SU-DHL-6 (cell line): ENCODE results near the gene SUSD6.

Experiments
- H2AFZ ChIP-seq: fragments of 200-600 bp; sonication (generic); 2 replicates; pipeline ENCODE4 v1.6.1; 2014; ENCODE audit warnings: low read depth, mild to moderate bottlenecking, moderate library complexity, mixed read lengths, antibody characterized with exemption, low read length; ENCODE audit not compliant: severe bottlenecking
- H3F3A ChIP-seq: fragments of 200-600 bp; shearing (Covaris generic); 2 replicates; pipeline ENCODE4 v1.6.0; 2016; ENCODE audit warnings: antibody characterized with exemption, mild to moderate bottlenecking; ENCODE audit not compliant: insufficient read depth
- H3K27ac ChIP-seq: fragments of 200-600 bp; sonication (generic); 2 replicates; pipeline ENCODE4 v1.5.1; 2016; ENCODE audit warnings: low read depth, mild to moderate bottlenecking, low read length, moderate library complexity, mixed read lengths
- H3K27me3 ChIP-seq: fragments of 200-600 bp; sonication (generic), shearing (Covaris generic); 2 replicates; pipeline ENCODE4 v1.6.0; 2014; ENCODE audit warnings: mild to moderate bottlenecking, low read length
- H3K36me3 ChIP-seq: fragments of 200-600 bp; sonication (generic); 2 replicates; pipeline ENCODE4 v1.6.1; 2014; ENCODE audit warnings: mild to moderate bottlenecking, low read length, mixed read lengths
- H3K4me2 ChIP-seq: fragments of 300-600, 200-600 bp; shearing (Covaris generic), sonication (generic); 2 replicates; pipeline ENCODE4 v1.6.0; 2014; ENCODE audit warnings: low read length, low read depth, mild to moderate bottlenecking; ENCODE audit not compliant: poor library complexity, severe bottlenecking
- H3K4me3 ChIP-seq: fragments of 200-600 bp; sonication (generic); 2 replicates; pipeline ENCODE4 v1.5.1; 2014; ENCODE audit warnings: antibody characterized with exemption, low read length, mild to moderate bottlenecking, mixed read lengths; ENCODE audit not compliant: insufficient read depth, poor library complexity, severe bottlenecking
- H3K79me2 ChIP-seq: fragments of 200-600 bp; sonication (generic); 2 replicates; pipeline ENCODE4 v1.6.1; 2014; ENCODE audit warnings: mild to moderate bottlenecking, low read length, moderate library complexity; ENCODE audit not compliant: insufficient read depth
- H3K9ac ChIP-seq: fragments of 200-600 bp; sonication (generic); 2 replicates; pipeline ENCODE4 v1.7.0; 2014; ENCODE audit warnings: mild to moderate bottlenecking, low read length
- H3K9me2 ChIP-seq: fragments of 200-600 bp; sonication (generic); replicated peaks from 2 replicates; pipeline ENCODE4 v1.6.1; 2014; ENCODE audit warnings: low read length; ENCODE audit not compliant: insufficient read depth
- H3K9me3 ChIP-seq: fragments of 200-600 bp; sonication (generic); 2 replicates; pipeline ENCODE4 v1.6.1; 2014; ENCODE audit warnings: low read length, mixed read lengths; ENCODE audit not compliant: insufficient read depth
- H4K20me1 ChIP-seq: fragments of 200-600 bp; sonication (generic); 2 replicates; pipeline ENCODE4 v1.6.1; 2014; ENCODE audit warnings: low read depth, mild to moderate bottlenecking, antibody characterized with exemption, low read length, moderate library complexity, mixed read lengths
- EZH2phosphoT487 ChIP-seq: fragments of 200-600 bp; sonication (generic), shearing (Covaris generic); conservative IDR thresholded peaks from 2 replicates; pipeline ENCODE4 v1.6.1; 2018; ENCODE audit warnings: mild to moderate bottlenecking, antibody characterized with exemption, low read length, moderate library complexity, mixed read lengths
- TF ChIP-seq, protein P1 (sequence below): fragments of 200-600 bp; sonication (generic); IDR thresholded peaks from one replicate; pipeline ENCODE4 v1.5.1; 2017; ENCODE audit warnings: antibody characterized with exemption, mild to moderate bottlenecking, low read length, moderate library complexity; ENCODE audit not compliant: insufficient read depth, poor library complexity, severe bottlenecking

The SUSD6 gene

DNA sequence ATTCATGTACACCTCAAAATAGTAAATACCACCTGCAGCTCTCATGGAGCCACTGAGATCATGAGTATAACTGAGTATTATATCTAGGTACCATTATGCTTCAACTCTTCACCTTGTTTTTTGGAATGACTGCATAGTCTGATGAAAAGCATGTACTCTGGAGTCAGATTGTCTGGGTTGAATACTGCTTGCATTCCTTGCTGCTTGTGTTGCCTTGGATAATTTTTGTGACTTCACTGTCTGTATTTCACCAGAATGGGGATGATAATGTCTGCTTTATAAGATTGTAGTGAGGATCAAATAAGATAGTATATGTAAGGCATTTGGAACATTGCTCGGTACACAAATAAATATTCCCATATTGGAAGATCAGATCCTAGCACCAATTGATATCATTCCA lies 54.2 kb downstream of the SUSD6 start:
- Histone ChIP-seq H3K4me3 (no peak overlapping the region), H3K4me2 (peak overlapping the region; percentile 72), H3F3A (peaks cover 27% of the 10 kb centered on the region), H4K20me1 (no peaks in the 10 kb centered on the region; the same call in 1 of the 2 replicates), H3K36me3 (peaks cover 3% of the 10 kb centered on the region; the same call in 1 of the 2 replicates), H2AFZ (no peak overlapping the region), H3K9me2 (no peaks in the 10 kb centered on the region), H3K79me2 (peaks cover 97% of the 10 kb centered on the region), H3K27me3 (no peaks in the 10 kb centered on the region), H3K27ac (peak overlapping the region; percentile 84), H3K9ac (peak overlapping the region; percentile 28; the same call in 1 of the 2 replicates), H3K9me3 (no peaks in the 10 kb centered on the region)
- TF ChIP-seq EZH2phosphoT487: no peak
- TF ChIP-seq, protein P1, sequence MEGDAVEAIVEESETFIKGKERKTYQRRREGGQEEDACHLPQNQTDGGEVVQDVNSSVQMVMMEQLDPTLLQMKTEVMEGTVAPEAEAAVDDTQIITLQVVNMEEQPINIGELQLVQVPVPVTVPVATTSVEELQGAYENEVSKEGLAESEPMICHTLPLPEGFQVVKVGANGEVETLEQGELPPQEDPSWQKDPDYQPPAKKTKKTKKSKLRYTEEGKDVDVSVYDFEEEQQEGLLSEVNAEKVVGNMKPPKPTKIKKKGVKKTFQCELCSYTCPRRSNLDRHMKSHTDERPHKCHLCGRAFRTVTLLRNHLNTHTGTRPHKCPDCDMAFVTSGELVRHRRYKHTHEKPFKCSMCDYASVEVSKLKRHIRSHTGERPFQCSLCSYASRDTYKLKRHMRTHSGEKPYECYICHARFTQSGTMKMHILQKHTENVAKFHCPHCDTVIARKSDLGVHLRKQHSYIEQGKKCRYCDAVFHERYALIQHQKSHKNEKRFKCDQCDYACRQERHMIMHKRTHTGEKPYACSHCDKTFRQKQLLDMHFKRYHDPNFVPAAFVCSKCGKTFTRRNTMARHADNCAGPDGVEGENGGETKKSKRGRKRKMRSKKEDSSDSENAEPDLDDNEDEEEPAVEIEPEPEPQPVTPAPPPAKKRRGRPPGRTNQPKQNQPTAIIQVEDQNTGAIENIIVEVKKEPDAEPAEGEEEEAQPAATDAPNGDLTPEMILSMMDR: no peak

DNA sequence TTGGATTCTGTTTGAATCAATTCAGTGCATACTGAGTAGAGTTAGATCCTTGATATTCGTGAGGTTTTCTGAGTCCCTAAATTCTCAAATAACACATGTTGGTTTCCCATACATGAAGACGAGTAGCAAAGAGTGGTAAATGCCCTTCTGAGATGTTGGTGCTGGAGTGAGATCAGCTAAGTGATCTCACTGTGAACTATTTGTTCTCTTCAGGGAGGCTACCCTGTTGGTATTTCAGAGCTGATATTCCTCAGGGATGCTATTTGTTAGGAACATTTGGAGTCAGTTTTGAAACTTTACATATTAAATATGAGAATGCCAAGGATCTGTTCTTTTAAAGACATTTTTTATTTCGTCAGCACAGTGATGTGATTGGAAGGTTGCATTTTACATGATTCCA lies 54.7 kb downstream of the SUSD6 start:
- Histone ChIP-seq H3F3A (peaks cover 27% of the 10 kb centered on the region), H3K79me2 (peaks cover 97% of the 10 kb centered on the region), H3K9ac (no peak overlapping the region), H3K27me3 (no peaks in the 10 kb centered on the region), H3K4me2 (peak overlapping the region; percentile 72), H3K36me3 (peaks cover 3% of the 10 kb centered on the region; the same call in 1 of the 2 replicates), H3K4me3 (no peak overlapping the region), H3K9me3 (no peaks in the 10 kb centered on the region), H3K9me2 (no peaks in the 10 kb centered on the region), H2AFZ (no peak overlapping the region), H4K20me1 (no peaks in the 10 kb centered on the region; the same call in 1 of the 2 replicates), H3K27ac (peak overlapping the region; percentile 84)
- TF ChIP-seq, protein P1: no peak
- no peak for TF ChIP-seq EZH2phosphoT487

DNA sequence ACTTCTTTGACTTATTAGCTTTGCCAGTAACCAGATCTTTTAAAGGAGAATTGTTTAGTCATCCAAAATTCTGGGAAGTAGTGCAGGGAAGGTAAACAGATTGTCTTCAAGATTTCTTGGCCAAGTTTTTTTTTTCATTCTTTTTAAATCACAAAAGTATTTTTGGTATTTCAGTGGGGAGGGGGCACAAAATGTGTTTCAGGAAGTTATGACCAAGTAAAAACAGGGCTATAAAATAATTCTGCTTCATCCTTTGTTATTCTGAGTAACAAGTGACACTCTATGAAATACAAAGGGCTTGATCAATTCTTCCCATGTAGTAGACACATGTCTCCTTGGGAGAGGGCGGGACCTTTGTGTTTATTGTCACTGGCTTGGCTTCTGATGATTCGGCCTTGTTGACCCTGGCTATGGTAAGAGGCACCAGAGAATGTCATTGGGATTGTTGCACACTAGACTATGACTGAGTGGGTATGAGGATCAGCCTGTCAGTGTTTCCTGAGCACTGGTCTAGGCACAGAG lies 55.4 kb downstream of the SUSD6 start:
- Histone ChIP-seq H3K9ac (peak overlapping the region; percentile 30), H4K20me1 (no peaks in the 10 kb centered on the region; the same call in 1 of the 2 replicates), H3K27ac (peak overlapping the region; percentile 84), H3K79me2 (peaks cover 97% of the 10 kb centered on the region), H3F3A (peaks cover 29% of the 10 kb centered on the region), H2AFZ (no peak overlapping the region), H3K36me3 (peaks cover 3% of the 10 kb centered on the region; the same call in 1 of the 2 replicates), H3K9me2 (no peaks in the 10 kb centered on the region), H3K9me3 (no peaks in the 10 kb centered on the region), H3K4me3 (peak overlapping the region; percentile 36), H3K27me3 (no peaks in the 10 kb centered on the region), H3K4me2 (peak overlapping the region; percentile 72)
- TF ChIP-seq, protein P1: no peak
- no peak for TF ChIP-seq EZH2phosphoT487
